ENCODE results near the gene RNF144A. TPM values are rescaled to one million over a fixed set of nuclear protein-coding genes. Genes with fewer than 3 reads are reported as not detected.

The RNF144A gene
- total and polyA plus RNA-seq, 2 donors (not counting 1 experiment from before 2014, with no cell fraction given): 1.2 to 1.6 TPM

DNA sequence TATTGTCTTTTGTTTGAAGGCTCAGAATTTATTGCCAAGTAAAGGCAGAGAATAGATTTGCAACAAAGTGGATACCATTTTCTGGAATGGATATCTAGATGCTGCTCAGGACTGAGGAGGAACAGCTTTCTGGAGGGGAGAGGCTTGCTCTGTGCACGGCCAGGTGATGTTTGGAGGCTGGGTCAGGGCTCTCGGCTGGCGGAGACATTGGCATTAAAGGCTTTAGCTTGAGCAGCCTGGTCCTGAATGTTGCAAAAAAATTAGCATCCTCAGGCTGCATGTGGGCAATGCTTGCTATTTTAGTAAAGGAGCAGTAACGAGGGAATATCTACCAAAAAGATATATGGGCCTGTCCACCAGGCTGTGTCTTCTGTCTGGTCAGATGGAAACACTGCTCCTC, 20.4 kb downstream of the RNF144A start:
- Mint-ChIP-seq H3K4me1 (peaks cover 17% of the 10 kb centered on the region), H3K4me3 (no peak overlapping the region), H3K27ac (no peak overlapping the region), H3K9me3 (ENCODE audit: insufficient read depth) (no peaks in the 10 kb centered on the region), H3K27me3 (no peaks in the 10 kb centered on the region)
- Histone ChIP-seq H3K27ac (ENCODE audit: low read length in 2 of 2) (no peak overlapping the region), H3K9ac (ENCODE audit: low read length) (no peak overlapping the region), H4K20me1 (ENCODE audit: control insufficient read depth, insufficient read depth, low read length, poor library complexity, severe bottlenecking) (no peaks in the 10 kb centered on the region), H3K36me3 (replicated peaks in 1 of 2; ENCODE audit: control extremely low read depth in 1 of 2, control insufficient read depth in 1 of 2, extremely low read depth in 1 of 2, insufficient read depth in 2 of 2, low read length in 1 of 2) (no peaks in the 10 kb centered on the region), H3K4me2 (replicated peaks; ENCODE audit: low read depth, low read length, poor library complexity, severe bottlenecking) (no peak overlapping the region), H3K9me3 (ENCODE audit: control extremely low read depth in 1 of 3, control insufficient read depth in 2 of 3, insufficient read depth in 1 of 3, low read length in 2 of 3) (no peaks in the 10 kb centered on the region), H3K4me1 (ENCODE audit: control insufficient read depth in 2 of 2, insufficient read depth in 2 of 2, low read length in 2 of 2) (peaks cover 8% of the 10 kb centered on the region in 2 donors), H3K79me2 (ENCODE audit: control insufficient read depth, insufficient read depth, low read length) (no peaks in the 10 kb centered on the region), H3K4me3 (ENCODE audit: control extremely low read depth in 1 of 5, extremely low read depth in 1 of 5, insufficient read depth in 1 of 5, low read depth in 2 of 5, low read length in 4 of 5) (no peak overlapping the region), H3K27me3 (replicated peaks in 1 of 4; ENCODE audit: control extremely low read depth in 1 of 4, control insufficient read depth in 3 of 4, insufficient read depth in 4 of 4, low read length in 3 of 4) (no peaks in the 10 kb centered on the region), H2AFZ (ENCODE audit: insufficient read depth, low read depth, low read length, poor library complexity, severe bottlenecking) (no peak overlapping the region)
- intact Hi-C loops (cut with micrococcal nuclease): no loop called here
- TF ChIP-seq, protein P1, sequence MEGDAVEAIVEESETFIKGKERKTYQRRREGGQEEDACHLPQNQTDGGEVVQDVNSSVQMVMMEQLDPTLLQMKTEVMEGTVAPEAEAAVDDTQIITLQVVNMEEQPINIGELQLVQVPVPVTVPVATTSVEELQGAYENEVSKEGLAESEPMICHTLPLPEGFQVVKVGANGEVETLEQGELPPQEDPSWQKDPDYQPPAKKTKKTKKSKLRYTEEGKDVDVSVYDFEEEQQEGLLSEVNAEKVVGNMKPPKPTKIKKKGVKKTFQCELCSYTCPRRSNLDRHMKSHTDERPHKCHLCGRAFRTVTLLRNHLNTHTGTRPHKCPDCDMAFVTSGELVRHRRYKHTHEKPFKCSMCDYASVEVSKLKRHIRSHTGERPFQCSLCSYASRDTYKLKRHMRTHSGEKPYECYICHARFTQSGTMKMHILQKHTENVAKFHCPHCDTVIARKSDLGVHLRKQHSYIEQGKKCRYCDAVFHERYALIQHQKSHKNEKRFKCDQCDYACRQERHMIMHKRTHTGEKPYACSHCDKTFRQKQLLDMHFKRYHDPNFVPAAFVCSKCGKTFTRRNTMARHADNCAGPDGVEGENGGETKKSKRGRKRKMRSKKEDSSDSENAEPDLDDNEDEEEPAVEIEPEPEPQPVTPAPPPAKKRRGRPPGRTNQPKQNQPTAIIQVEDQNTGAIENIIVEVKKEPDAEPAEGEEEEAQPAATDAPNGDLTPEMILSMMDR (IDR thresholded peaks at IDR 0.05): no peak
- TF ChIP-seq EZH2 (IDR thresholded peaks at IDR 0.05; ENCODE audit: borderline replicate concordance, insufficient read depth, low read depth, low read length, poor library complexity, severe bottlenecking): no peak
- 66% methylated on average over 4 of the region's 4 CpGs for WGBS (ENCODE audit: insufficient coverage)
- DNase-seq: no peak
- ATAC-seq (ENCODE audit: low read depth): no peak
- POLR2A ChIA-PET: no interaction called here
- CTCF ChIA-PET: no interaction called here

DNA sequence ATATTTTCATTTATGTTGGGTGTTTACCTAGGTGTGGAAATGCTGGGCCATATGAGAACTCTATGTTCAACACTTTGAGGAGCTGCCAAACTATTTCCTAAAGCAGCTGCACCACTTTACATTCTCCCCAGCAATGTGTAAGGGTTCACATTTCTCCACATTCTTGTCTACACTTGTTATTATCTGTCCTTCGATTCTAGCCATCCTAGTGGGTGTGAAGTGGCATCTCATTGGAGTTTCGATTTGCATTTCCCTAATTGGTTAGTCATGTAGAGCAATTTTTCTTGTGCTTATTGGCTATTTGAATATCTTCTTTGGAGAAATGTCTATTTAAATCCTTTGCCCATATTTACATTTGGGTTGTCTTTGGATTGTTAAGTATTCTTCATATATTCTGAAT, 21.9 kb downstream of the RNF144A start:
- Histone ChIP-seq H3K4me3 (ENCODE audit: control extremely low read depth in 1 of 5, extremely low read depth in 1 of 5, insufficient read depth in 1 of 5, low read depth in 2 of 5, low read length in 4 of 5) (no peak overlapping the region), H3K9me3 (ENCODE audit: control extremely low read depth in 1 of 3, control insufficient read depth in 2 of 3, insufficient read depth in 1 of 3, low read length in 2 of 3) (no peaks in the 10 kb centered on the region), H3K4me1 (ENCODE audit: control insufficient read depth in 2 of 2, insufficient read depth in 2 of 2, low read length in 2 of 2) (peaks cover 8% of the 10 kb centered on the region in 2 donors), H3K27me3 (replicated peaks in 1 of 4; ENCODE audit: control extremely low read depth in 1 of 4, control insufficient read depth in 3 of 4, insufficient read depth in 4 of 4, low read length in 3 of 4) (no peaks in the 10 kb centered on the region), H3K4me2 (replicated peaks; ENCODE audit: low read depth, low read length, poor library complexity, severe bottlenecking) (no peak overlapping the region), H3K27ac (ENCODE audit: low read length in 2 of 2) (no peak overlapping the region), H3K36me3 (replicated peaks in 1 of 2; ENCODE audit: control extremely low read depth in 1 of 2, control insufficient read depth in 1 of 2, extremely low read depth in 1 of 2, insufficient read depth in 2 of 2, low read length in 1 of 2) (no peaks in the 10 kb centered on the region), H3K79me2 (ENCODE audit: control insufficient read depth, insufficient read depth, low read length) (no peaks in the 10 kb centered on the region), H2AFZ (ENCODE audit: insufficient read depth, low read depth, low read length, poor library complexity, severe bottlenecking) (no peak overlapping the region), H3K9ac (ENCODE audit: low read length) (no peak overlapping the region), H4K20me1 (ENCODE audit: control insufficient read depth, insufficient read depth, low read length, poor library complexity, severe bottlenecking) (no peaks in the 10 kb centered on the region)
- Mint-ChIP-seq H3K4me1 (peaks cover 15% of the 10 kb centered on the region), H3K27ac (no peak overlapping the region), H3K9me3 (ENCODE audit: insufficient read depth) (no peaks in the 10 kb centered on the region), H3K4me3 (no peak overlapping the region), H3K27me3 (no peaks in the 10 kb centered on the region)
- CTCF ChIA-PET: no interaction called here
- POLR2A ChIA-PET: no interaction called here
- intact Hi-C loops (cut with micrococcal nuclease): no loop called here
- DNase-seq: no peak
- ATAC-seq (ENCODE audit: low read depth): no peak
- WGBS (ENCODE audit: insufficient coverage): no CpG with 5 or more reads among the region's 2 CpGs
- TF ChIP-seq, protein P1 (IDR thresholded peaks at IDR 0.05): no peak
- TF ChIP-seq EZH2 (IDR thresholded peaks at IDR 0.05; ENCODE audit: borderline replicate concordance, insufficient read depth, low read depth, low read length, poor library complexity, severe bottlenecking): no peak
